ENCODE data around the gene L3MBTL1. TPM values are rescaled to one million over a fixed set of nuclear protein-coding genes. Genes with fewer than 3 reads are reported as not detected.

L3MBTL1 gene
- polyA plus RNA-seq, 1 donor (not counting 4 experiments of a cell fraction or from before 2014, with no cell fraction given): 5.0 TPM

DNA sequence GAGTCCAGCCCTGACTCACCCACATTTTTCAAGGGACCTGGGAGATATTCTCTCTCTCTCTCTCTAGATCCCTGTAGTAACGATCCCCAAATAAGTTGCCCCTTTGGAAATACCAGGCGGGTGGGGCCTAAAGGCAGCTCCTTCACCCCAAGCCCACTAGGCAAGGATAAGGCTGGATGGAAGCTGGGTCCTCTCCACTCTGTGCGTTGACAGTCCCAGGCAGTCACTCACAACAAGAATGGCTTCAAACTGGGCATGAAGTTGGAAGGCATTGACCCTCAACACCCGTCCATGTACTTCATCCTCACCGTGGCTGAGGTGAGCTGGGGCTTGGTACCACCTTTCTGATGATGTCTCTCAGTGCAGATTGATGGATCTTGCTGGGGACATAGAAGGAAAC lies 21.6 kb downstream of the L3MBTL1 start:
- no peak for FAIRE-seq
- Histone ChIP-seq H4K20me1 (ENCODE audit: control insufficient read depth, extremely low read depth, insufficient read depth, low read length) (no peaks in the 10 kb centered on the region), H3K4me1 (ENCODE audit: control insufficient read depth, extremely low read depth, insufficient read depth, low read length) (no peaks in the 10 kb centered on the region), H3K27ac (ENCODE audit: control insufficient read depth, insufficient read depth, low read length) (no peak overlapping the region), H3K79me2 (ENCODE audit: control insufficient read depth, insufficient read depth, low read length) (no peaks in the 10 kb centered on the region), H3K27me3 (ENCODE audit: control insufficient read depth, extremely low read depth, insufficient read depth, low read length) (no peaks in the 10 kb centered on the region), H3K36me3 (ENCODE audit: control insufficient read depth in 2 of 2, extremely low read depth in 1 of 2, insufficient read depth in 2 of 2, low read length in 2 of 2) (no peaks in the 10 kb centered on the region), H3K4me3 (ENCODE audit: control insufficient read depth in 2 of 3, extremely low read depth in 1 of 3, insufficient read depth in 2 of 3, low read depth in 1 of 3, low read length in 3 of 3) (no peak overlapping the region), H3K9ac (ENCODE audit: control insufficient read depth, extremely low read depth, insufficient read depth, low read length) (no peak overlapping the region), H3K4me2 (ENCODE audit: control insufficient read depth, extremely low read depth, insufficient read depth, low read depth, low read length) (no peak overlapping the region), H2AFZ (ENCODE audit: control insufficient read depth, low read length) (no peak overlapping the region), H3K9me1 (ENCODE audit: control insufficient read depth, extremely low read depth, insufficient read depth, low read length) (peaks cover 2% of the 10 kb centered on the region), H3K9me3 (ENCODE audit: control insufficient read depth, low read depth, low read length) (no peaks in the 10 kb centered on the region)
- no peak for DNase-seq (ENCODE audit: low read depth, low spot score)
- TF ChIP-seq, protein P1, sequence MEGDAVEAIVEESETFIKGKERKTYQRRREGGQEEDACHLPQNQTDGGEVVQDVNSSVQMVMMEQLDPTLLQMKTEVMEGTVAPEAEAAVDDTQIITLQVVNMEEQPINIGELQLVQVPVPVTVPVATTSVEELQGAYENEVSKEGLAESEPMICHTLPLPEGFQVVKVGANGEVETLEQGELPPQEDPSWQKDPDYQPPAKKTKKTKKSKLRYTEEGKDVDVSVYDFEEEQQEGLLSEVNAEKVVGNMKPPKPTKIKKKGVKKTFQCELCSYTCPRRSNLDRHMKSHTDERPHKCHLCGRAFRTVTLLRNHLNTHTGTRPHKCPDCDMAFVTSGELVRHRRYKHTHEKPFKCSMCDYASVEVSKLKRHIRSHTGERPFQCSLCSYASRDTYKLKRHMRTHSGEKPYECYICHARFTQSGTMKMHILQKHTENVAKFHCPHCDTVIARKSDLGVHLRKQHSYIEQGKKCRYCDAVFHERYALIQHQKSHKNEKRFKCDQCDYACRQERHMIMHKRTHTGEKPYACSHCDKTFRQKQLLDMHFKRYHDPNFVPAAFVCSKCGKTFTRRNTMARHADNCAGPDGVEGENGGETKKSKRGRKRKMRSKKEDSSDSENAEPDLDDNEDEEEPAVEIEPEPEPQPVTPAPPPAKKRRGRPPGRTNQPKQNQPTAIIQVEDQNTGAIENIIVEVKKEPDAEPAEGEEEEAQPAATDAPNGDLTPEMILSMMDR (optimal IDR thresholded peaks at IDR 0.05 in 1 of 3, IDR thresholded peaks at IDR 0.05 in 1 of 3, conservative IDR thresholded peaks at IDR 0.05 in 1 of 3; ENCODE audit: extremely low read depth in 1 of 3, insufficient read depth in 2 of 3, low read length in 3 of 3): no peak
- no peak for TF ChIP-seq EZH2 (IDR thresholded peaks at IDR 0.05; ENCODE audit: low read length)
- dilution Hi-C loops (cut with MboI; ENCODE audit: extremely low pct_ligation_motif_present, low sequenced_read_pairs): no loop called here

DNA sequence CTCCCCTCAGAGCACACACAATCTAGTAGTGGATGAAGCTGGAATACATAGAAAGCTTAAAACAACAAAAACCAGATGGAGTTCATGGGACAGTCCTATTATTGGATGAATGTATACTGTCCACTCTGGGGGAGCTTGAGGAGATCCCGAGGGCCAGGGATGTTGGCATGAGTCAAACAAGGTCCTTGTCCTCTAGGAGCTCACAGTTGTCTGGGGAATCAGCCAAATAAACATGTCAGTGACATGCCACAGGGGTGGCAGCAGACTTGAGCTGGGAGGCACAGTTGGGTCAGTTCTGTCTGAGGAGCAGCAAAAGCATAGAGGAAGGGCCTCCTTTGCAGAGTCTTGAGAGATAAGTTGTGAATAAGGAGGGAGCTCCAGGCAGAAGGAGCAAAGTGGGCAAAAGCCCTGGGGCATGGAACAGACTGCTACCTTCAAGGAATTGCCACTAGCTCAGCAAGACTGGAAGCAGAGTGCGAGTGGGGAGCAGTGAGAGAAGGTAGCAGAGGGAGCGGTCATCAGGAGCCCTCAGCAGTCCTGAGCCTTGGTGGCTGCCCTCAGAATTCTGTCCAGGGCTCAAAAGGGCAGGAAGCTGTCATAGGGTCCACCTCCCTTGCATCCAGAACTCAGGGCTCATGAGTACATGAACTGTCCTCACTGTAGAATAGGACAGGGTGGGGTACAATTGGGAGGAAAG lies 22.1 kb downstream of the L3MBTL1 start:
- Histone ChIP-seq H3K27me3 (ENCODE audit: control insufficient read depth, extremely low read depth, insufficient read depth, low read length) (no peaks in the 10 kb centered on the region), H3K79me2 (ENCODE audit: control insufficient read depth, insufficient read depth, low read length) (no peaks in the 10 kb centered on the region), H3K9ac (ENCODE audit: control insufficient read depth, extremely low read depth, insufficient read depth, low read length) (no peak overlapping the region), H3K9me1 (ENCODE audit: control insufficient read depth, extremely low read depth, insufficient read depth, low read length) (peaks cover 2% of the 10 kb centered on the region), H3K4me3 (ENCODE audit: control insufficient read depth in 2 of 3, extremely low read depth in 1 of 3, insufficient read depth in 2 of 3, low read depth in 1 of 3, low read length in 3 of 3) (no peak overlapping the region), H3K36me3 (ENCODE audit: control insufficient read depth in 2 of 2, extremely low read depth in 1 of 2, insufficient read depth in 2 of 2, low read length in 2 of 2) (peaks cover 0 to 2% of the 10 kb centered on the region in 2 experiments), H2AFZ (ENCODE audit: control insufficient read depth, low read length) (no peak overlapping the region), H3K9me3 (ENCODE audit: control insufficient read depth, low read depth, low read length) (no peaks in the 10 kb centered on the region), H3K4me2 (ENCODE audit: control insufficient read depth, extremely low read depth, insufficient read depth, low read depth, low read length) (no peak overlapping the region), H3K27ac (ENCODE audit: control insufficient read depth, insufficient read depth, low read length) (no peak overlapping the region), H4K20me1 (ENCODE audit: control insufficient read depth, extremely low read depth, insufficient read depth, low read length) (no peaks in the 10 kb centered on the region), H3K4me1 (ENCODE audit: control insufficient read depth, extremely low read depth, insufficient read depth, low read length) (no peaks in the 10 kb centered on the region)
- FAIRE-seq (no peak), DNase-seq (ENCODE audit: low read depth, low spot score) (no peak)
- dilution Hi-C loops (cut with MboI; ENCODE audit: extremely low pct_ligation_motif_present, low sequenced_read_pairs): no loop called here
- no peak for TF ChIP-seq EZH2 (IDR thresholded peaks at IDR 0.05; ENCODE audit: low read length)
- TF ChIP-seq, protein P1 (optimal IDR thresholded peaks at IDR 0.05 in 1 of 3, IDR thresholded peaks at IDR 0.05 in 1 of 3, conservative IDR thresholded peaks at IDR 0.05 in 1 of 3; ENCODE audit: extremely low read depth in 1 of 3, insufficient read depth in 2 of 3, low read length in 3 of 3): no peak

All from keratinocyte (primary cell).